Activated T-helper 1 cell treated with anti-CD3 and anti-CD28 coated beads, Interleukin-12 subunit alpha, Interleukin-12 subunit beta, Interleukin-2, Interleukin-4 antibody, amounts not matched to agents 30 ng/mL and 10 ng/mL and 1 ng/mL, durations not matched to agents 14 hours and 24 hours and 36 hours (primary cell): ENCODE results near the gene ZBTB7B. TPM values are rescaled to one million over a fixed set of nuclear protein-coding genes. Genes with fewer than 3 reads are reported as not detected.
"Not testable (repeated sequence)": the region's sequence is repeated elsewhere in the genome, so short reads cannot be mapped to it uniquely, and the experiment has no call there.

Experiments
- DNase-seq: peaks from one replicate; pipeline ENCODE4 v3.0.0; 2021; ENCODE audit warnings: low spot score
- H3K27ac Mint-ChIP-seq: one replicate; pipeline ENCODE4 v1.8.0; 2021; ENCODE audit warnings: mild to moderate bottlenecking, mixed read lengths
- H3K27me3 Mint-ChIP-seq: one replicate; pipeline ENCODE4 v1.8.0; 2022; ENCODE audit warnings: mild to moderate bottlenecking, moderate library complexity, mixed read lengths; ENCODE audit not compliant: insufficient read depth
- H3K36me3 Mint-ChIP-seq: one replicate; pipeline ENCODE4 v1.8.0; 2021; ENCODE audit warnings: low read depth, mixed read lengths
- H3K4me1 Mint-ChIP-seq: one replicate; pipeline ENCODE4 v1.8.0; 2021; ENCODE audit warnings: low read depth, mixed read lengths
- H3K4me3 Mint-ChIP-seq: one replicate; pipeline ENCODE4 v1.8.0; 2021; ENCODE audit warnings: mild to moderate bottlenecking, moderate library complexity, mixed read lengths
- H3K9me3 Mint-ChIP-seq: one replicate; pipeline ENCODE4 v1.8.0; 2021; ENCODE audit warnings: mixed read lengths
- intact Hi-C: fragments of 100-400 bp; cut with micrococcal nuclease; formaldehyde crosslinking; loops from one replicate; pipeline ENCODE4 v1.15.1; 2024
- total RNA-seq: library from RNA; stranded (reverse); gene quantifications from 2 replicates; pipeline ENCODE4 v1.2.3, GENCODE V29; 2022

ZBTB7B gene
- total RNA-seq, 1 donor from 2014 or later: 172 TPM

GRCh38 chr1:154970631-154971340 lies 31.8 kb upstream of the ZBTB7B start, which contains the start of gene SHC1:
Gene SHC1 (minus strand): TSS chr1:154970747. CDS start chr1:154970526, 221 bp downstream.
- Mint-ChIP-seq H3K27ac (peak within 1 kb of the TSS; percentile 83), H3K4me3 (peak within 1 kb of the TSS; percentile 53), H3K9me3 (no peaks in the 10 kb centered on the region), H3K36me3 (peaks cover 27% of the 10 kb centered on the region), H3K4me1 (peaks cover 47% of the 10 kb centered on the region), H3K27me3 (no peaks in the 10 kb centered on the region)
- peak; percentile 40 for DNase-seq
- intact Hi-C loops: loop anchor here (5.0 kb wide), 1 partner anchor 222 kb away; no protein-coding TSS in a partner anchor

GRCh38 chr1:154971341-154971998 lies 31.1 kb upstream of the ZBTB7B start:
- intact Hi-C loops: loop anchor here (5.0 kb wide), 1 partner anchor 221 kb away; no protein-coding TSS in a partner anchor
- Mint-ChIP-seq H3K36me3 (peaks cover 24% of the 10 kb centered on the region), H3K27ac (peak overlapping the region; percentile 83), H3K4me1 (peaks cover 47% of the 10 kb centered on the region), H3K9me3 (no peaks in the 10 kb centered on the region), H3K27me3 (no peaks in the 10 kb centered on the region), H3K4me3 (peak overlapping the region; percentile 47)
- DNase-seq: no peak

GRCh38 chr1:154972213-154972516 lies 30.4 kb upstream of the ZBTB7B start:
- Mint-ChIP-seq H3K4me3 (peak overlapping the region; percentile 79), H3K36me3 (peaks cover 22% of the 10 kb centered on the region), H3K4me1 (peaks cover 45% of the 10 kb centered on the region), H3K27me3 (no peaks in the 10 kb centered on the region), H3K9me3 (no peaks in the 10 kb centered on the region), H3K27ac (peak overlapping the region; percentile 59)
- intact Hi-C loops: loop anchor here (5.0 kb wide), 1 partner anchor 220 kb away; no protein-coding TSS in a partner anchor
- DNase-seq: no peak

DNA sequence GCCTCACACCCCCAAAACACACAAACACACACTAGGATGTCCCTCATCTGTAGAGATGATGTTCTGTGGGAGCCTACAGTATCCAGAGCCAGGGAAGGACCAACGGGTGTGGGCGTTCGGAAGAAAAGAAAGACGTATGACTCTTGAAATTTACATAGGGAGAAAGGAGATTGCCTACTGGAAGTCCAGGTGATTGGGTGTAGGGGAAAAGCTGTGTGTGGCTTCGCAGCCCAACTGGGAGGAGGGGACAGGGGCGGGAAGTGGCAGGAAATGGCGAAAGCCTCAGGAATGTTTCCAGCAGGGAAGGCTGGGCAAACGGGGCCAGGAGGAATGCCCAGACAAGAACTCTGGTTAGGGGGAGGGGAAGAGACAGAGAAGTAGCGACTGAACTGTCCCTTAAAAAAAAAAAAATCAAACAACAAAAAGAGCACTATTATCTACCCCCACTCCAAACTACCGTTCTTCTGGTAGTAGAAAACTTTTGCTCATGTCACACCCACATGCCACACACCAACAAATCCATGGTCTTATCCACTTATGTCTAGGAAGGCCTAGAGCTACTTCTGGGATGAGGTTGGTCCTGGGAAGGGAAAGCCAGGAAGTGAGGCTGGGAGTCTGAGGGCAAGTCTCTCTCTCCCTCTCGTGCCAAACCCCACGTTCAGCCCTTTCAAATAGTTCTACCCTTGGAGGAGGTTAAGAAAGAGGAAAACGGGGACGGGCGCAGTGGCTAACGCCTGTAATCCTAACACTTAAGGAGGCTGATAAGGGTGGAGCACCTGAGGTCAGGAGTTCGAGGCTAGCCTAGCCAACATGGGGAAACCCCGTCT lies 29.9 kb upstream of the ZBTB7B start:
- Mint-ChIP-seq H3K27ac (peak overlapping the region; percentile 59), H3K9me3 (no peaks in the 10 kb centered on the region), H3K27me3 (no peaks in the 10 kb centered on the region), H3K4me3 (peak overlapping the region; percentile 79), H3K4me1 (peaks cover 43% of the 10 kb centered on the region), H3K36me3 (peaks cover 22% of the 10 kb centered on the region)
- DNase-seq: no peak
- intact Hi-C loops: loop anchor here (5.0 kb wide), 1 partner anchor 220 kb away; no protein-coding TSS in a partner anchor

DNA sequence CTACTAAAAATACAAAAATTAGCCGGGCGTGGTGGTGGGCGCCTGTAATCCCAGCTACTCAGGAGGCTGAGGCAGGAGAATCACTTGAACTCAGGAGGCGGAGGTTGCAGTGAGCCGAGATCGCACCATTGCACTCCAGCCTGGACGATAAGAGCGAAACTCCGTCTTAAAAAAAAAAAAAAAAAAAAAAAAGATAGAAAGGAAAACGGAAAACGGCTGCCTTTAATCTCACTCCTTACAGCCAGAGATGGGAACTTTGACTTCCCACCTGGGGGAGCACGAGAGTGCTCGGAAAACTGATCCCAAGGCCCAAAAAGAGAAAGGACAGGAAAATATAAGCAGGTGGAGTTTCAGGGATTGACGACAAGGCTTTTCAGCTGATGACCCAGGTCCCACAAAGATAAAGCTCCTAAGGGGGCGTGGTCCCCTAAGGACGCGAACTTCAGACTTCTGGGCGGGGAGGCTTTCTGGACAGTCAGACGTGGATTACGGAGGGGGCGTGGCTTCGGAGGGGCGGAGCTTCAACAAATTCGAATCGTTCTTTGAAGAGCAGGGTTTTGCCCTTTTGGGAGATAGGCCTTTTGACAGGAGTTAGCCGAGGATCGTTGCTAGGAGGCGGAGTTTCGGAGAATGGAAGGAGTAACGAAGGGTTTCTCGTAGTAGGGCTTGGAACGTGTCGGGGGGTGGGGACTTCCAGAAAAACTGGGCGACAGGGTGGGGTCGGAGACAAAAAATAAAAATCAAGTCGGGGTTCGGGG lies 29.1 kb upstream of the ZBTB7B start:
- intact Hi-C loops: loop anchor here (1.0 to 5.0 kb wide), 14 partner anchors 10 to 753 kb away; partner anchors contain the start of genes ADAM15, ADAR, FLAD1 and PYGO2
- H3K4me1 Mint-ChIP-seq: peaks cover 41% of the 10 kb centered on the region
- peak; percentile 88 for DNase-seq
- no peaks in the 10 kb centered on the region for H3K9me3 Mint-ChIP-seq
- H3K36me3 Mint-ChIP-seq: peaks cover 20% of the 10 kb centered on the region
- no peak overlapping the region for H3K4me3 Mint-ChIP-seq
- H3K27ac Mint-ChIP-seq: no peak overlapping the region
- no peaks in the 10 kb centered on the region for H3K27me3 Mint-ChIP-seq

DNA sequence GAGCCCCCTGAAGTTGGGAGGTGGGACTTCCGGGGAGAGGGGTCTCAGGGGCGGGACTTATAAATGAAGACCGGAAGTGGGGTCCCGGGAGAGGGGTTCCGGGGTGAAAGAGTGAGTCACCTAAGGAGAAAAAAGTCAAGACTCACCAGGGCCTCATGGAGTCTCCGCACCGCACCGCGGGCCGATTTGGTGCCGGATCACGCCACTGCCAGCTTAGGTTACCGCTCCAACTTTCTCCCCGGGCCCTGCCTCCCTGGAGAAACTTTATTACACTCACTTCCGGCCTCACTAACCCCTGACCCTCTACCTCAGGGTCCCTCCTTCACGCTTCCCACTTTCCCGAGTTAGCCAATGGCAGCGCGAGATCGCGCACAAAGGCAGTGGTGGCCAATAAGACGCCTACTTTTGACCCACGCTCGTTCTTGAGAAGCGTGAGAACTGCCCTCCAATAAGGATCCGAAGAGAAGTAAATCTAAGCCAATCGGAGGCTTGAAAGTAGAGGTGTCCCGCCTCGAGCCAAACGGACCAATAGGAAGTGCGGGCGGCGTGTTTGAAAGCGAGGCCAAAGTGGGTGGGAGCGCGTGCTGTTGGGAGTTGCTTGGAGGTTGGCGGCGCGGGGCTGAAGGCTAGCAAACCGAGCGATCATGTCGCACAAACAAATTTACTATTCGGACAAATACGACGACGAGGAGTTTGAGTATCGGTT lies 28.3 kb upstream of the ZBTB7B start, which contains the start of gene CKS1B:
TSS of gene CKS1B (plus strand) at position 580 of the 706 bp plus-strand sequence. CDS start at position 645, 65 bp downstream.
- peaks cover 20% of the 10 kb centered on the region for H3K36me3 Mint-ChIP-seq
- H3K4me1 Mint-ChIP-seq: peaks cover 36% of the 10 kb centered on the region
- intact Hi-C loops: loop anchor here (1.0 to 5.0 kb wide), 14 partner anchors 9 to 754 kb away; partner anchors contain the start of genes ADAM15, ADAR, FLAD1 and PYGO2
- no peak within 1 kb of the TSS for H3K27ac Mint-ChIP-seq
- no peaks in the 10 kb centered on the region for H3K9me3 Mint-ChIP-seq
- no peaks in the 10 kb centered on the region for H3K27me3 Mint-ChIP-seq
- no peak within 1 kb of the TSS for H3K4me3 Mint-ChIP-seq
- DNase-seq: peak; percentile 95

DNA sequence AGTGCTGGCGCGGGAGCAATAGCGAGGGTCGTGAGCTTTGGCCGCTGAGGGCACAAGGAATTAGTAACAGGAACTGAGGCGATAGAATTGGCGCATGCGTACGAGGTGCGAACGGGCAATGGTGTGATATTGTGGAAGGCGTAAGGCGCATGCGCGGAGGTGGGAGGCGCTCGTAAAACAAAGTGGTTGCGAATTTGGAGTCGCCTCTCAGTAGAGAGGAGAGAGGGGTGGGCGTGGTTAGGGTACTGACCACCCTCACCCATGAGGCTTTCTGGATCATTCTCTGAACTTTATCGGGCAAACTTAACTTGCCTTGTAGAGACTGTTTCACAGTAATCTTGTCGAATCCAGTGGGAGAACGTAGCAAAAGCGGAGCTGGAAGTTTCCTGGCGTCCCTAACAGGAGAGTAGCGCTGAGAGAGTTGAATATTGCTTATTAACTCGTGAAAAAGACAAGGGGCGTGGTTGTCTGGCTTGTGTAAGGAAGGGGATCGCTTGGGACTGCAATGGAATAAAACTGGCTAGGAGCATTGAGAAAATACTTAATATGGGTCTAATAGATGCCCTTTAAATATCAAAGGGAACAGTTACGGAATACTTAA lies 27.7 kb upstream of the ZBTB7B start:
- Mint-ChIP-seq H3K4me1 (peaks cover 31% of the 10 kb centered on the region), H3K4me3 (no peak overlapping the region), H3K36me3 (peaks cover 21% of the 10 kb centered on the region), H3K27me3 (no peaks in the 10 kb centered on the region), H3K9me3 (no peaks in the 10 kb centered on the region), H3K27ac (no peak overlapping the region)
- peak; percentile 93 for DNase-seq
- intact Hi-C loops: loop anchor here (1.0 to 5.0 kb wide), 14 partner anchors 8 to 755 kb away; partner anchors contain the start of genes ADAM15, ADAR, FLAD1 and PYGO2

DNA sequence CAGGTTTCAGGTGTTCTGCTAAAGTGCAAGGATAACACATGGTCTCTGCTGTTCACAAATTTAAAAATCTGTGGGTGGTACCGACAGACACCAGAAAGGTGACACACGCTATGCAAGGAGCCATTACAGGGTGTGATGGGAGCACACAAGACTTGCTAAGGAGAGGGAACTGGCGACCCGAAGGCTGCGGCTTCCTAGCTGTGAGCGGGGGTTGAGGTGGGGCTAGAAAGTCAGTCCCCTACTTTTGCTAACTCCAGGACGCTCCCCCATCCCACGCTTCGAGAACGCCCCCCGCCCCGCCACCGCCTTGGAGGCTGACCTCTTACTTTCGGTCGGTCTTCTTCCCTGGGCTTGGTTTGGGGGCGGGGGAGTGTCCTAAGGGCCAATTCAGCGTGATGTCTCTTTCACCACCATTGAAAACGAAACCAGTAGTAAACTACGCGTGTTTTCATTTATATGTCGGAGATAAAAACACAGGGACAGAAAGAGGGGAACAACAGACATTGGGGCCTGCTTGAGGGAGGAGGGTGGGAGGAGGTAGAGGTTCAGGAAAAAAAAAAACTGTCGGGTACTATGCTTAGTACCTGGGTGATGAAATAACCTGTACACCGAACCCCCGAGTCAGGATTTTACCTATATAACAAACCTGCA lies 27.1 kb upstream of the ZBTB7B start:
- H3K27ac Mint-ChIP-seq: no peak overlapping the region
- intact Hi-C loops: loop anchor here (2.0 kb wide), 2 partner anchors 75 to 159 kb away; partner anchors contain the start of genes ADAM15 and SLC50A1
- no peak overlapping the region for H3K4me3 Mint-ChIP-seq
- H3K4me1 Mint-ChIP-seq: peaks cover 30% of the 10 kb centered on the region
- H3K9me3 Mint-ChIP-seq: no peaks in the 10 kb centered on the region
- DNase-seq: peak; percentile 55
- peaks cover 21% of the 10 kb centered on the region for H3K36me3 Mint-ChIP-seq
- no peaks in the 10 kb centered on the region for H3K27me3 Mint-ChIP-seq

DNA sequence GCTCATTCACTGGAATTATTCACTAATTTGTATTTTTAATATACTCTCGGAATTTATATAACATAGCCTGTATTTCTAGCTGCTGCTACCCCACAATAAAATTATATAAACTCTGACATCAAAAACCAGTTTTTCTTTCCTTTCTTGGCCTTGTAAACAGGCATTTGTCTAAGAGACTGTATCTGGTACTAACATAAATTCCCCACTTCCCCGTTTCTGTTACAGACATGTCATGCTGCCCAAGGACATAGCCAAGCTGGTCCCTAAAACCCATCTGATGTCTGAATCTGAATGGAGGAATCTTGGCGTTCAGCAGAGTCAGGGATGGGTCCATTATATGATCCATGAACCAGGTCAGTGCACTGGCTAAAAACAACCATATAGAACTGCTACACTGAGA lies 24.8 kb upstream of the ZBTB7B start:
- Mint-ChIP-seq H3K27ac (peak overlapping the region; percentile 7), H3K4me1 (peaks cover 12% of the 10 kb centered on the region), H3K4me3 (peak overlapping the region; percentile 15), H3K36me3 (peaks cover 14% of the 10 kb centered on the region)
- intact Hi-C loops, H3K9me3 Mint-ChIP-seq, H3K27me3 Mint-ChIP-seq, DNase-seq: not testable (repeated sequence)

- peaks cover 10% of the 10 kb centered on the region for H3K4me1 Mint-ChIP-seq
- no peaks in the 10 kb centered on the region for H3K9me3 Mint-ChIP-seq
- intact Hi-C loops: no loop called here
- DNase-seq: no peak
- peaks cover 14% of the 10 kb centered on the region for H3K36me3 Mint-ChIP-seq
- no peaks in the 10 kb centered on the region for H3K27me3 Mint-ChIP-seq
- H3K4me3 Mint-ChIP-seq: no peak overlapping the region
- H3K27ac Mint-ChIP-seq: no peak overlapping the region
Measured at GRCh38 chr1:154978360-154978759, 24.2 kb upstream of the ZBTB7B start.

GRCh38 chr1:154982341-154982740 lies 20.3 kb upstream of the ZBTB7B start:
- intact Hi-C loops: no loop called here
- no peak overlapping the region for H3K27ac Mint-ChIP-seq
- no peak overlapping the region for H3K4me3 Mint-ChIP-seq
- DNase-seq: no peak
- no peaks in the 10 kb centered on the region for H3K9me3 Mint-ChIP-seq
- H3K27me3 Mint-ChIP-seq: no peaks in the 10 kb centered on the region
- H3K4me1 Mint-ChIP-seq: peaks cover 15% of the 10 kb centered on the region
- peaks cover 17% of the 10 kb centered on the region for H3K36me3 Mint-ChIP-seq
